HEK293 (cell line): ENCODE measurements around the gene PRADC1.

ENCODE experiments used
- BCL11A ChIP-seq: fragments of 450-650 bp; formaldehyde crosslinking; IDR thresholded peaks from 2 replicates; pipeline ENCODE4 v1.5.1; 2016; ENCODE audit warnings: low read depth, missing biosample characterization, missing genetic modification characterization
- IKZF3 ChIP-seq: fragments of 450-650 bp; IDR thresholded peaks from 2 replicates; pipeline ENCODE4 v1.5.0; 2018; ENCODE audit warnings: missing biosample characterization, mild to moderate bottlenecking, missing genetic modification characterization, moderate library complexity
- KLF7 ChIP-seq: fragments of 450-650 bp; formaldehyde crosslinking; IDR thresholded peaks from 2 replicates; pipeline ENCODE4 v1.5.1; 2016; ENCODE audit warnings: missing biosample characterization, missing genetic modification characterization, borderline replicate concordance
- PRDM1 ChIP-seq: fragments of 450-650 bp; formaldehyde crosslinking; IDR thresholded peaks from 2 replicates; pipeline ENCODE4; 2016; ENCODE audit warnings: missing biosample characterization, missing genetic modification characterization
- PRDM10 ChIP-seq: fragments of 450-650 bp; formaldehyde crosslinking; IDR thresholded peaks from 2 replicates; pipeline ENCODE4 v1.5.1; 2016; ENCODE audit warnings: missing biosample characterization, missing genetic modification characterization
- TRIM28 ChIP-seq: IDR thresholded peaks from 2 replicates; pipeline ENCODE4 v1.6.1; 2011; ENCODE audit warnings: low read length, control low read depth, borderline replicate concordance
- YY1 ChIP-seq: fragments of 450-650 bp; formaldehyde crosslinking; IDR thresholded peaks from 2 replicates; pipeline ENCODE4 v1.5.1; 2018; ENCODE audit warnings: missing biosample characterization, missing genetic modification characterization
- ZBTB1 ChIP-seq: fragments of 450-650 bp; formaldehyde crosslinking; IDR thresholded peaks from 2 replicates; pipeline ENCODE4 v1.5.1; 2016; ENCODE audit warnings: missing biosample characterization, missing genetic modification characterization
- ZBTB20 ChIP-seq: fragments of 450-650 bp; formaldehyde crosslinking; IDR thresholded peaks from 2 replicates; pipeline ENCODE4 v1.5.1; 2016; ENCODE audit warnings: missing biosample characterization, missing genetic modification characterization
- ZBTB48 ChIP-seq: fragments of 450-650 bp; formaldehyde crosslinking; IDR thresholded peaks from 2 replicates; pipeline ENCODE4 v1.5.1; 2016; ENCODE audit warnings: missing biosample characterization, missing genetic modification characterization
- ZFP37 ChIP-seq: fragments of 450-650 bp; formaldehyde crosslinking; IDR thresholded peaks from 2 replicates; pipeline ENCODE4 v1.5.1; 2016; ENCODE audit warnings: missing biosample characterization, missing genetic modification characterization
- ZNF10 ChIP-seq: fragments of 450-650 bp; formaldehyde crosslinking; IDR thresholded peaks from 2 replicates; pipeline ENCODE4 v1.5.1; 2017; ENCODE audit warnings: missing biosample characterization, missing genetic modification characterization
- ZNF121 ChIP-seq: fragments of 450-650 bp; formaldehyde crosslinking; IDR thresholded peaks from 2 replicates; pipeline ENCODE4 v1.5.1; 2016; ENCODE audit warnings: missing biosample characterization, missing genetic modification characterization
- ZNF175 ChIP-seq: fragments of 450-650 bp; formaldehyde crosslinking; IDR thresholded peaks from 2 replicates; pipeline ENCODE4 v1.5.1; 2016; ENCODE audit warnings: missing biosample characterization, missing genetic modification characterization
- ZNF2 ChIP-seq: fragments of 450-650 bp; formaldehyde crosslinking; IDR thresholded peaks from 2 replicates; pipeline ENCODE4 v1.5.1; 2016; ENCODE audit warnings: missing biosample characterization, missing genetic modification characterization
- ZNF26 ChIP-seq: fragments of 450-650 bp; formaldehyde crosslinking; IDR thresholded peaks from 2 replicates; pipeline ENCODE4 v1.5.1; 2016; ENCODE audit warnings: missing biosample characterization, missing genetic modification characterization
- ZNF292 ChIP-seq: fragments of 450-650 bp; formaldehyde crosslinking; IDR thresholded peaks from 2 replicates; pipeline ENCODE4 v1.5.1; 2016; ENCODE audit warnings: low read depth, missing biosample characterization, missing genetic modification characterization, borderline replicate concordance
- ZNF37A ChIP-seq: fragments of 450-650 bp; IDR thresholded peaks from 2 replicates; pipeline ENCODE4 v1.5.1; 2018; ENCODE audit warnings: missing biosample characterization, missing genetic modification characterization
- ZNF404 ChIP-seq: fragments of 450-650 bp; formaldehyde crosslinking; IDR thresholded peaks from 2 replicates; pipeline ENCODE4 v1.5.1; 2017; ENCODE audit warnings: missing biosample characterization, missing genetic modification characterization
- ZNF529 ChIP-seq: fragments of 450-650 bp; formaldehyde crosslinking; IDR thresholded peaks from 2 replicates; pipeline ENCODE4 v1.5.1; 2017; ENCODE audit warnings: missing genetic modification characterization, missing biosample characterization; ENCODE audit not compliant: insufficient replicate concordance
- ZNF555 ChIP-seq: fragments of 450-650 bp; formaldehyde crosslinking; conservative IDR thresholded peaks from 2 replicates; pipeline ENCODE4 v1.5.1; 2017; ENCODE audit warnings: missing biosample characterization, mild to moderate bottlenecking, missing genetic modification characterization, inconsistent platforms
- ZNF560 ChIP-seq: fragments of 450-650 bp; formaldehyde crosslinking; IDR thresholded peaks from 2 replicates; pipeline ENCODE4 v1.5.1; 2017; ENCODE audit warnings: missing biosample characterization, missing genetic modification characterization, borderline replicate concordance
- ZNF610 ChIP-seq: fragments of 450-650 bp; formaldehyde crosslinking; IDR thresholded peaks from 2 replicates; pipeline ENCODE4 v1.5.1; 2016; ENCODE audit warnings: missing biosample characterization, missing genetic modification characterization, borderline replicate concordance
- ZNF785 ChIP-seq: fragments of 450-650 bp; formaldehyde crosslinking; IDR thresholded peaks from 2 replicates; pipeline ENCODE4 v1.5.1; 2016; ENCODE audit warnings: missing biosample characterization, missing genetic modification characterization
- ZNF837 ChIP-seq: fragments of 450-650 bp; formaldehyde crosslinking; IDR thresholded peaks from 2 replicates; pipeline ENCODE4 v1.5.1; 2016; ENCODE audit warnings: missing biosample characterization, missing genetic modification characterization
- ZXDB ChIP-seq: fragments of 450-650 bp; formaldehyde crosslinking; IDR thresholded peaks from 2 replicates; pipeline ENCODE4 v1.5.1; 2016; ENCODE audit warnings: missing biosample characterization, missing genetic modification characterization
- TF ChIP-seq, protein P1 (sequence below): fragments of 450-650 bp; formaldehyde crosslinking; IDR thresholded peaks from 2 replicates; pipeline ENCODE4 v1.5.1; 2016; ENCODE audit warnings: missing biosample characterization, missing genetic modification characterization, borderline replicate concordance
- TF ChIP-seq, protein P2 (sequence below): fragments of 450-650 bp; formaldehyde crosslinking; IDR thresholded peaks from 2 replicates; pipeline ENCODE4 v1.5.1; 2017; ENCODE audit warnings: missing biosample characterization, mild to moderate bottlenecking, missing genetic modification characterization, moderate library complexity

PRADC1 gene

DNA sequence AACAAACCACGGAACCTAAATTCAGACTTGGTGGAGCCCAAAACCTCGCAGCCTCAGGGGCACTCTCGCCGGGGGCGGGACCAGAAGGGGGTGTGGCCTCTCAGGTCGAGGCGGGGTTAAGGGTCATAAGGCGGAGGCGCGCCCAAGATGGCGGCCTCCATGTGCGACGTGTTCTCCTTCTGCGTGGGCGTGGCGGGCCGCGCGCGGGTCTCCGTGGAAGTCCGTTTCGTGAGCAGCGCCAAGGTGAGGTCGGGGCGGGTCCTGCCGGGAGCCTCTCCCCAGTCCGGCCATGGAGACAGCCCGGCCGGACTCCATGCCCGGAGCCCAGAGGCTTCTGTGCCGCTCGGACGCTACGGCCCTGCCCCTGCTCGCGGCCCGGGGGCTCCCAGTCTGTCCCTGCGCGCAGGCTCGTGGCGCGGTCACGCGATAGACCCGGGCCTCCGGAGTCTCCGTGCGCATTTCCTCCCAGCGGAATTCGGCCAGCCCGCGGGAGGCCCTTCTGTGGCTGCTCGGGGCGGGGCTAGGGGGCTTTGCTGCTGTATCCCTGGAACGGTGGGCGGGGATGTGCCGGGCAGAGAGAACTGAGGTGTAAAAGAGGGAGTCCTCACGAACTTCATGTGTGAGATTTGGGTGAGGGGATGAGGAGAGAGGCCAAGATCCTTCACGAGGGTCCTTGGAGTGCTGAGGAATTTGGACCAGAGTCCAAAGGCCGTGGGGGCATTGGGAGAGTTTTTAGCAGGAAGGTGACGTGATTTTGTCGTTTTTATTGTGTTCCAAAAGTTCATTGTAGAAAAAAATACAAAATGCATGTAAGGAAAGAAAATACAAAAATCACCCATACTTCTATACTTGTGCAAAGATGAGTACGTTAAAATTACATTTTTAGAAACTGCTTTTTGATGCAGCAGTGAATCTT is 18.7 kb downstream of the PRADC1 start, which contains the start of gene SMYD5 (continued):
- TF ChIP-seq YY1 (tag by site-specific recombination) (peak; percentile 92), ZNF175 (tag by site-specific recombination) (no peak), ZNF610 (tag by site-specific recombination) (no peak), ZNF121 (tag by site-specific recombination) (no peak), ZNF37A (tag by site-specific recombination) (no peak), ZNF26 (tag by site-specific recombination) (no peak), ZNF837 (tag by site-specific recombination) (no peak), ZNF10 (tag by site-specific recombination) (no peak), ZNF292 (tag by site-specific recombination) (no peak), KLF7 (peak; percentile 95), PRDM1 (tag by site-specific recombination) (no peak), BCL11A (tag by site-specific recombination) (no peak), ZNF560 (tag by site-specific recombination) (no peak), ZNF2 (0 out of 2 replicates have a peak, but pooled peaks have one; percentile 17), ZBTB1 (no peak), ZNF785 (tag by site-specific recombination) (peak; percentile 89), ZNF555 (tag by site-specific recombination) (no peak), ZNF404 (tag by site-specific recombination) (no peak), ZBTB48 (peak; percentile 35; the same call in 1 of the 2 replicates), ZBTB20 (tag by site-specific recombination) (peak; percentile 27), ZXDB (tag by site-specific recombination) (peak; percentile 100), TRIM28 (no peak; the same call in 1 of the 2 replicates), PRDM10 (tag by site-specific recombination) (peak; percentile 54), ZNF529 (tag by site-specific recombination) (no peak), ZFP37 (tag by site-specific recombination) (peak; percentile 60; the same call in 1 of the 2 replicates), IKZF3 (tag by site-specific recombination) (no peak)
- TF ChIP-seq, protein P1, sequence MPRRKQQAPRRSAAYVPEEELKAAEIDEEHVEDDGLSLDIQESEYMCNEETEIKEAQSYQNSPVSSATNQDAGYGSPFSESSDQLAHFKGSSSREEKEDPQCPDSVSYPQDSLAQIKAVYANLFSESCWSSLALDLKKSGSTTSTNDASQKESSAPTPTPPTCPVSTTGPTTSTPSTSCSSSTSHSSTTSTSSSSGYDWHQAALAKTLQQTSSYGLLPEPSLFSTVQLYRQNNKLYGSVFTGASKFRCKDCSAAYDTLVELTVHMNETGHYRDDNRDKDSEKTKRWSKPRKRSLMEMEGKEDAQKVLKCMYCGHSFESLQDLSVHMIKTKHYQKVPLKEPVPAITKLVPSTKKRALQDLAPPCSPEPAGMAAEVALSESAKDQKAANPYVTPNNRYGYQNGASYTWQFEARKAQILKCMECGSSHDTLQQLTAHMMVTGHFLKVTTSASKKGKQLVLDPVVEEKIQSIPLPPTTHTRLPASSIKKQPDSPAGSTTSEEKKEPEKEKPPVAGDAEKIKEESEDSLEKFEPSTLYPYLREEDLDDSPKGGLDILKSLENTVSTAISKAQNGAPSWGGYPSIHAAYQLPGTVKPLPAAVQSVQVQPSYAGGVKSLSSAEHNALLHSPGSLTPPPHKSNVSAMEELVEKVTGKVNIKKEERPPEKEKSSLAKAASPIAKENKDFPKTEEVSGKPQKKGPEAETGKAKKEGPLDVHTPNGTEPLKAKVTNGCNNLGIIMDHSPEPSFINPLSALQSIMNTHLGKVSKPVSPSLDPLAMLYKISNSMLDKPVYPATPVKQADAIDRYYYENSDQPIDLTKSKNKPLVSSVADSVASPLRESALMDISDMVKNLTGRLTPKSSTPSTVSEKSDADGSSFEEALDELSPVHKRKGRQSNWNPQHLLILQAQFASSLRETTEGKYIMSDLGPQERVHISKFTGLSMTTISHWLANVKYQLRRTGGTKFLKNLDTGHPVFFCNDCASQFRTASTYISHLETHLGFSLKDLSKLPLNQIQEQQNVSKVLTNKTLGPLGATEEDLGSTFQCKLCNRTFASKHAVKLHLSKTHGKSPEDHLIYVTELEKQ (tag by site-specific recombination), result no peak
- TF ChIP-seq, protein P2, sequence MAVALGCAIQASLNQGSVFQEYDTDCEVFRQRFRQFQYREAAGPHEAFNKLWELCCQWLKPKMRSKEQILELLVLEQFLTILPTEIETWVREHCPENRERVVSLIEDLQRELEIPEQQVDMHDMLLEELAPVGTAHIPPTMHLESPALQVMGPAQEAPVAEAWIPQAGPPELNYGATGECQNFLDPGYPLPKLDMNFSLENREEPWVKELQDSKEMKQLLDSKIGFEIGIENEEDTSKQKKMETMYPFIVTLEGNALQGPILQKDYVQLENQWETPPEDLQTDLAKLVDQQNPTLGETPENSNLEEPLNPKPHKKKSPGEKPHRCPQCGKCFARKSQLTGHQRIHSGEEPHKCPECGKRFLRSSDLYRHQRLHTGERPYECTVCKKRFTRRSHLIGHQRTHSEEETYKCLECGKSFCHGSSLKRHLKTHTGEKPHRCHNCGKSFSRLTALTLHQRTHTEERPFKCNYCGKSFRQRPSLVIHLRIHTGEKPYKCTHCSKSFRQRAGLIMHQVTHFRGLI (tag by site-specific recombination), result no peak
